ENCODE measurements around the gene SLC27A3. TPM values are rescaled to one million over a fixed set of nuclear protein-coding genes. Genes with fewer than 3 reads are reported as not detected.

SLC27A3 gene
- total RNA-seq, 1 experiment from 2014 or later: 42.0 TPM

DNA sequence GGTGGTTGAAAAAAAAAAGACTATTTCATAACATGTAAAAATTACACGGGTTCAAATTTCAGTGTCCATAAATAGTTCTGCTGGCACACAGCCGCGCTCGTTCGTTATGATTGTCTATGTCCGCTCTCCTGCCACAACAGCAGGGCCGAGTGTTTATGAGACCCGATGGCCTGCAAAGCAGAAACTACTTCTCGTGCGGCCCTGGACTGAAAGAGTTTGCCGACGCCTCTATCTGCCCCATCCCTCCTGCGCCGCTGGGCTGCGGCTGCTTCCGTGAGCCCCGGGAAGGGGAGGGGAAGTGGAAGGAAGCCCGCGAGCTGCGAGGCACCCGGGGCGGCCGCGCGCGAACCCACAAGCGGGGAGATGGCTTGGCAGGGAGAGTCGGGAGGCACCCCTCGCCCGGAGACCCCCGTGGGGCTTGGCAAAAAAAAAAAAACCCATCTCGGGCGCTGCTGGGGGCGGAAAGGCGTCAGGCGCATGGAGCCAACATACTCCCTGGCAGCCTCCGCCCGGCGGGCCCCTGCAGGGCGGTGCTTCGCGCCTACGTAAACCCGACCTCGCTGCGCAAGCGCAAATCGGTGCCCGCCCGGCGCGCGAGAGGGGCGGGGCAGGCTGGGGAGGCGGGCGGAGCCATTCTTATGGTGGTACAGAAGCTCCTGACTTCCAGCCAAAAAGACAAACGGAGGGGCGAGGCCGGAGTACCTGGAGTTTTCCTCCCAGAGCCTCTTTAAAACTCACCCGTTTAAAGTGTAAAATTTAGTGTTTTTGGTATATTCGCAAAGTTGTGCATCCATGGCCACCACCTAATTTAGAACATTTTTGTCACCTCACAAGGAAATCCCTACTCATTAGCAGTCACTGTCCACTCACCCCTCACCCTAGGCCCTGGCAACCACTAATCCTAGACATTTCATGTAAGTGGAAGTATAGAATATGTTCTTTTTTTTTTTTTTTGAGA is 8.3 kb downstream of the SLC27A3 start:
- H3K79me1 ChIP-seq (ENCODE audit: insufficient read depth, low read depth, low read length, poor library complexity, severe bottlenecking): no peaks in the 10 kb centered on the region
- no CpG with 5 or more reads among the region's 61 CpGs for WGBS (ENCODE audit: extremely low coverage, insufficient read length, low lambda C conversion rate)
- no peak overlapping the region for H4K8ac ChIP-seq (replicated peaks; ENCODE audit: insufficient read length, low read depth, low read length)
- no peak overlapping the region for H2BK5ac ChIP-seq (ENCODE audit: insufficient read length, low read length)
- peak overlapping the region; percentile 82 for H3K14ac ChIP-seq (ENCODE audit: insufficient read depth, low read length)
- H3K27ac ChIP-seq (ENCODE audit: insufficient read length, low read depth, low read length): no peak overlapping the region
- 0 out of 5 replicates have a peak, but pooled peaks cover 0 to 5% of the 10 kb centered on the region in 2 experiments for H3K9me3 Mint-ChIP-seq
- H2BK15ac ChIP-seq (ENCODE audit: low read depth, low read length): no peak overlapping the region
- peak; percentile 22; the same call in 1 of the 3 replicates for TF ChIP-seq CTCF (conservative IDR thresholded peaks at IDR 0.05)
- H3K9me3 ChIP-seq (ENCODE audit: control insufficient read depth, low read depth, low read length): no peaks in the 10 kb centered on the region
- H4K5ac ChIP-seq (ENCODE audit: insufficient read length, low read depth, low read length): no peak overlapping the region
- no peak overlapping the region for H2BK20ac ChIP-seq (ENCODE audit: low read depth, low read length, poor library complexity, severe bottlenecking)
- no peak overlapping the region for H2AK5ac ChIP-seq (ENCODE audit: insufficient read length, low read length)
- H3K23ac ChIP-seq (ENCODE audit: insufficient read length, low read depth, low read length): no peak overlapping the region
- no peak overlapping the region for H3K4ac ChIP-seq (ENCODE audit: low read depth, low read length)
- H3K27me3 ChIP-seq (ENCODE audit: insufficient read depth, low read length): no peaks in the 10 kb centered on the region
- H3K4me3 Mint-ChIP-seq: peak overlapping the region; percentile 73 to 88
- H4K20me1 ChIP-seq (ENCODE audit: control insufficient read depth, insufficient read depth, insufficient read length): no peaks in the 10 kb centered on the region
- no peak overlapping the region for H2AFZ ChIP-seq (ENCODE audit: low read length)
- no peak overlapping the region for H2BK120ac ChIP-seq (ENCODE audit: low read depth, low read length, poor library complexity, severe bottlenecking)
- H3K4me1 ChIP-seq (ENCODE audit: insufficient read depth, low read length): no peaks in the 10 kb centered on the region
- no peaks in the 10 kb centered on the region for H3K23me2 ChIP-seq (ENCODE audit: insufficient read length, low read depth, low read length, poor library complexity, severe bottlenecking)
- no peaks in the 10 kb centered on the region for H3K79me2 ChIP-seq (ENCODE audit: insufficient read depth, low read length)
- H3T11ph ChIP-seq (ENCODE audit: low read length): no peak overlapping the region
- peaks cover 2% of the 10 kb centered on the region for H3K27me3 Mint-ChIP-seq (ENCODE audit: low read depth)
- H3K18ac ChIP-seq (ENCODE audit: insufficient read length, low read depth, low read length): peak overlapping the region; percentile 66
- H3K9ac ChIP-seq (ENCODE audit: extremely low read depth, insufficient read length, low read length): peak overlapping the region; percentile 59
- H3K27ac Mint-ChIP-seq: peak overlapping the region; percentile 87 to 97 (median 93); a peak in 6 of 7 replicates
- no peak overlapping the region for H4K91ac ChIP-seq (ENCODE audit: insufficient read length, low read depth, low read length)
- H3K56ac ChIP-seq (ENCODE audit: insufficient read length, low read depth, low read length): no peak overlapping the region
- no peak overlapping the region for H2BK12ac ChIP-seq (ENCODE audit: insufficient read length, low read depth, low read length)
- peaks cover 6 to 8% of the 10 kb centered on the region in 2 experiments for H3K4me1 Mint-ChIP-seq
- H3K36me3 Mint-ChIP-seq (ENCODE audit: insufficient read depth in 1 of 3, low read depth in 3 of 3): peaks cover 0 to 13% (median 10%) of the 10 kb centered on the region in 3 experiments; a peak in 4 of 7 replicates
- peak; percentile 94 for DNase-seq
- peak overlapping the region; percentile 66 for H3K4me2 ChIP-seq (ENCODE audit: insufficient read depth, insufficient read length, low read length)
